ENCODE results near the gene GTF2E1.

DNA sequence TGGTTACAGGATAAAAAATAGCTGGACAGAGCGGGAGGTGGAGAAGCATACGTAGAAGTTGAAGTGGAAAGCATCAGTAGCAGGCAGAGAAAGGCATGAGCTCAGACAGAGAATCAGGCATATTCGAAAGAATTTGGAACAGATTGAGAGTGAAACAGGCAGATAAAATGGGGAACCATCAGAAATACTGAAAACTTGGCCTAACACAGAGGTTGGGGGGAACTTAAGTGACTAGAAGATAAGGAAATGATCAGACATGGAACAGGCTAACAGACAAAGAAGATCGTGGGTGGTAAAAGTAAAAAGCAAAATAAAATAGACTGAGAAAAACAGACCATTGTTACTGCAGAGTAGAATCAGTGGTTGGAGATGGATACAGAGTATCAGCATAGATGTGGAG lies 32.9 kb downstream of the GTF2E1 start:
- TF ChIP-seq, protein P1, sequence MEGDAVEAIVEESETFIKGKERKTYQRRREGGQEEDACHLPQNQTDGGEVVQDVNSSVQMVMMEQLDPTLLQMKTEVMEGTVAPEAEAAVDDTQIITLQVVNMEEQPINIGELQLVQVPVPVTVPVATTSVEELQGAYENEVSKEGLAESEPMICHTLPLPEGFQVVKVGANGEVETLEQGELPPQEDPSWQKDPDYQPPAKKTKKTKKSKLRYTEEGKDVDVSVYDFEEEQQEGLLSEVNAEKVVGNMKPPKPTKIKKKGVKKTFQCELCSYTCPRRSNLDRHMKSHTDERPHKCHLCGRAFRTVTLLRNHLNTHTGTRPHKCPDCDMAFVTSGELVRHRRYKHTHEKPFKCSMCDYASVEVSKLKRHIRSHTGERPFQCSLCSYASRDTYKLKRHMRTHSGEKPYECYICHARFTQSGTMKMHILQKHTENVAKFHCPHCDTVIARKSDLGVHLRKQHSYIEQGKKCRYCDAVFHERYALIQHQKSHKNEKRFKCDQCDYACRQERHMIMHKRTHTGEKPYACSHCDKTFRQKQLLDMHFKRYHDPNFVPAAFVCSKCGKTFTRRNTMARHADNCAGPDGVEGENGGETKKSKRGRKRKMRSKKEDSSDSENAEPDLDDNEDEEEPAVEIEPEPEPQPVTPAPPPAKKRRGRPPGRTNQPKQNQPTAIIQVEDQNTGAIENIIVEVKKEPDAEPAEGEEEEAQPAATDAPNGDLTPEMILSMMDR (conservative IDR thresholded peaks at IDR 0.05), result no peak
- TF ChIP-seq EZH2 (IDR thresholded peaks at IDR 0.05; ENCODE audit: low read depth), result no peak

All from PC-9 (cell line).